Measurements from ENCODE around the gene ZEB2. TPM values are rescaled to one million over a fixed set of nuclear protein-coding genes. Genes with fewer than 3 reads are reported as not detected.

Gene ZEB2
- total RNA-seq, 4 donors from 2014 or later: 19.8 to 69.6 (median 42.9) TPM

- Histone ChIP-seq H3K27me3 (no peaks in the 10 kb centered on the region), H3K9me3 (no peaks in the 10 kb centered on the region), H3K27ac (no peak overlapping the region), H3K4me1 (peaks cover 0 to 14% (median 0%) of the 10 kb centered on the region in 4 donors), H3K36me3 (no peaks in the 10 kb centered on the region), H3K4me3 (no peak overlapping the region)
- in situ Hi-C loops (cut with MboI; ENCODE audit: low pct_ligation_motif_present in 1 of 4, low pct_unique_long_range_greater_than_20kb in 1 of 4, low sequenced_read_pairs in 3 of 4) (no loop called here), intact Hi-C loops (cut with DNase I; ENCODE audit: low total_unique reads) (no loop called here)
- no peak for DNase-seq
- no peak for TF ChIP-seq POLR2A (IDR thresholded peaks at IDR 0.05)
- TF ChIP-seq, protein P1, sequence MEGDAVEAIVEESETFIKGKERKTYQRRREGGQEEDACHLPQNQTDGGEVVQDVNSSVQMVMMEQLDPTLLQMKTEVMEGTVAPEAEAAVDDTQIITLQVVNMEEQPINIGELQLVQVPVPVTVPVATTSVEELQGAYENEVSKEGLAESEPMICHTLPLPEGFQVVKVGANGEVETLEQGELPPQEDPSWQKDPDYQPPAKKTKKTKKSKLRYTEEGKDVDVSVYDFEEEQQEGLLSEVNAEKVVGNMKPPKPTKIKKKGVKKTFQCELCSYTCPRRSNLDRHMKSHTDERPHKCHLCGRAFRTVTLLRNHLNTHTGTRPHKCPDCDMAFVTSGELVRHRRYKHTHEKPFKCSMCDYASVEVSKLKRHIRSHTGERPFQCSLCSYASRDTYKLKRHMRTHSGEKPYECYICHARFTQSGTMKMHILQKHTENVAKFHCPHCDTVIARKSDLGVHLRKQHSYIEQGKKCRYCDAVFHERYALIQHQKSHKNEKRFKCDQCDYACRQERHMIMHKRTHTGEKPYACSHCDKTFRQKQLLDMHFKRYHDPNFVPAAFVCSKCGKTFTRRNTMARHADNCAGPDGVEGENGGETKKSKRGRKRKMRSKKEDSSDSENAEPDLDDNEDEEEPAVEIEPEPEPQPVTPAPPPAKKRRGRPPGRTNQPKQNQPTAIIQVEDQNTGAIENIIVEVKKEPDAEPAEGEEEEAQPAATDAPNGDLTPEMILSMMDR (IDR thresholded peaks at IDR 0.05): no peak
- no peak for TF ChIP-seq EP300 (IDR thresholded peaks at IDR 0.05; ENCODE audit: low read depth)
- TF ChIP-seq POLR2AphosphoS5 (IDR thresholded peaks at IDR 0.05): no peak
Measured at GRCh38 chr2:144409241-144409640, 110.7 kb downstream of the ZEB2 start.

DNA sequence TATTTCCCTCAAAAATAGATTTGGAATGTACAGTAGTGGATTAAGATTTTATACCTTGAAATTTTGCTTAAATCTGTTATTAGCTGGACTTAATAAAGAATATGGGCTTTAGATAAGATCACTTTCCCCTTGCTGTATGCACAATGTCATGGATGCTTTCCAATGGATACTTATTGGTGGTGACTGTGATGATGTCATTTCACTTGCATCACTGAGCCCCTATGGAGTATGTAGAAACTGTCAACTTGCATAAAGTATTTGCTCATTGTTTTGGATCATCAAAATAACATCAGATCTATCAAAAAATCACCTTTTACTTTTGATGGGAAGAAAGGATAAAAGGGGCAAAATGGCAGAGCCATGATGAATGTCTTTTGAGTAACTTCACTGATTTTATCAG lies 112.7 kb downstream of the ZEB2 start:
- H3K4me3 ChIP-seq: no peak overlapping the region
- H3K4me1 ChIP-seq: peaks cover 0 to 6% (median 0%) of the 10 kb centered on the region in 4 donors
- TF ChIP-seq POLR2A (IDR thresholded peaks at IDR 0.05) (no peak), POLR2AphosphoS5 (IDR thresholded peaks at IDR 0.05) (no peak), EP300 (IDR thresholded peaks at IDR 0.05; ENCODE audit: low read depth) (no peak)
- TF ChIP-seq, protein P1 (IDR thresholded peaks at IDR 0.05): no peak
- in situ Hi-C loops (cut with MboI; ENCODE audit: low pct_ligation_motif_present in 1 of 4, low pct_unique_long_range_greater_than_20kb in 1 of 4, low sequenced_read_pairs in 3 of 4): no loop called here
- intact Hi-C loops (cut with DNase I; ENCODE audit: low total_unique reads): no loop called here
- no peak overlapping the region for H3K27ac ChIP-seq
- H3K27me3 ChIP-seq: no peaks in the 10 kb centered on the region
- DNase-seq: no peak
- no peaks in the 10 kb centered on the region for H3K9me3 ChIP-seq
- no peaks in the 10 kb centered on the region for H3K36me3 ChIP-seq

GRCh38 chr2:144405982-144406788 lies 113.7 kb downstream of the ZEB2 start:
- TF ChIP-seq POLR2AphosphoS5 (IDR thresholded peaks at IDR 0.05) (no peak), POLR2A (IDR thresholded peaks at IDR 0.05) (no peak), EP300 (IDR thresholded peaks at IDR 0.05; ENCODE audit: low read depth) (no peak)
- TF ChIP-seq, protein P1 (IDR thresholded peaks at IDR 0.05): no peak
- in situ Hi-C loops (cut with MboI; ENCODE audit: low pct_ligation_motif_present in 1 of 4, low pct_unique_long_range_greater_than_20kb in 1 of 4, low sequenced_read_pairs in 3 of 4) (no loop called here), intact Hi-C loops (cut with DNase I; ENCODE audit: low total_unique reads) (no loop called here)
- DNase-seq: no peak
- Histone ChIP-seq H3K27me3 (no peaks in the 10 kb centered on the region), H3K27ac (no peak overlapping the region), H3K36me3 (no peaks in the 10 kb centered on the region), H3K4me1 (peaks cover 0 to 12% (median 0%) of the 10 kb centered on the region in 4 donors), H3K4me3 (no peak overlapping the region), H3K9me3 (no peaks in the 10 kb centered on the region)
- 59 to 64% methylated on average over 5 of the region's 5 CpGs for WGBS, 2 donors (ENCODE audit: low coverage in 1 of 2)

- Histone ChIP-seq H3K4me3 (no peak overlapping the region), H3K36me3 (no peaks in the 10 kb centered on the region), H3K9me3 (no peaks in the 10 kb centered on the region), H3K27ac (peak overlapping the region in 1 of 4 donors; percentile 18), H3K4me1 (peaks cover 0 to 12% (median 0%) of the 10 kb centered on the region in 4 donors), H3K27me3 (no peaks in the 10 kb centered on the region)
- TF ChIP-seq POLR2A (IDR thresholded peaks at IDR 0.05): no peak
- TF ChIP-seq, protein P1 (IDR thresholded peaks at IDR 0.05): no peak
- TF ChIP-seq POLR2AphosphoS5 (IDR thresholded peaks at IDR 0.05): no peak
- no peak for TF ChIP-seq EP300 (IDR thresholded peaks at IDR 0.05; ENCODE audit: low read depth)
- 59 to 88% methylated on average over 1 to 2 of the region's 2 CpGs for WGBS, 2 donors (ENCODE audit: low coverage in 1 of 2)
- in situ Hi-C loops (cut with MboI; ENCODE audit: low pct_ligation_motif_present in 1 of 4, low pct_unique_long_range_greater_than_20kb in 1 of 4, low sequenced_read_pairs in 3 of 4) (no loop called here), intact Hi-C loops (cut with DNase I; ENCODE audit: low total_unique reads) (no loop called here)
- no peak for DNase-seq
Measured at GRCh38 chr2:144405321-144405720, 114.6 kb downstream of the ZEB2 start.

All from transverse colon (tissue), 4 donors.